ENCODE data around the gene AP3B1. TPM values are rescaled to one million over a fixed set of nuclear protein-coding genes. Genes with fewer than 3 reads are reported as not detected.

Gene AP3B1
- polyA plus RNA-seq, 1 of the 3 experiments (the other 2 are of a cell fraction): 18.0 TPM

GRCh38 chr5:78076351-78076750, 218.1 kb downstream of the AP3B1 start:
- no peaks in the 10 kb centered on the region for H3K27me3 ChIP-seq (ENCODE audit: insufficient read depth)
- H3K4me3 ChIP-seq (ENCODE audit: low read depth in 2 of 2, low read length in 1 of 2): no peak overlapping the region
- no peak for DNase-seq
- H3K4me1 ChIP-seq (ENCODE audit: control insufficient read depth in 1 of 2, insufficient read depth in 2 of 2, low read depth in 1 of 2, low read length in 1 of 2): no peaks in the 10 kb centered on the region
- H3F3A ChIP-seq (replicated peaks; ENCODE audit: insufficient read depth): peaks cover 3% of the 10 kb centered on the region
- H2AFZ ChIP-seq (ENCODE audit: low read depth): no peak overlapping the region
- WGBS (ENCODE audit: low lambda C conversion rate): 84% methylated on average over 2 of the region's 2 CpGs
- H3K4me2 ChIP-seq: no peak overlapping the region
- CTCF ChIA-PET: no interaction called here
- no peaks in the 10 kb centered on the region for H3K79me2 ChIP-seq (ENCODE audit: insufficient read depth)
- no peak overlapping the region for H3K27ac ChIP-seq (ENCODE audit: low read depth in 2 of 2, low read length in 1 of 2)
- no peak overlapping the region for H3K9ac ChIP-seq
- no peaks in the 10 kb centered on the region for H4K20me1 ChIP-seq (ENCODE audit: insufficient read depth)
- peaks cover 0 to 20% of the 10 kb centered on the region in 2 experiments for H3K36me3 ChIP-seq (replicated peaks in 1 of 2; ENCODE audit: control insufficient read depth in 1 of 2, insufficient read depth in 2 of 2, low read length in 1 of 2)
- no peaks in the 10 kb centered on the region for H3K9me3 ChIP-seq
- H3K9me2 ChIP-seq: no peaks in the 10 kb centered on the region
- POLR2A ChIA-PET: no interaction called here
- TF ChIP-seq FOXJ3 (CRISPR knock-in tag; IDR thresholded peaks at IDR 0.05) (no peak), ELF1 (IDR thresholded peaks at IDR 0.05) (no peak), REST (IDR thresholded peaks at IDR 0.05; ENCODE audit: low read depth, low read length) (no peak), EP300 (IDR thresholded peaks at IDR 0.05; ENCODE audit: borderline replicate concordance in 1 of 2, low read depth in 1 of 2, low read length in 1 of 2) (no peak), ZBTB33 (IDR thresholded peaks at IDR 0.05; ENCODE audit: borderline replicate concordance, low read depth) (no peak), RXRA (IDR thresholded peaks at IDR 0.05; ENCODE audit: borderline replicate concordance, low read depth) (no peak), MXI1 (IDR thresholded peaks at IDR 0.05; ENCODE audit: low read depth, low read length) (no peak), RFX5 (IDR thresholded peaks at IDR 0.05; ENCODE audit: low read length) (no peak), CTCF (IDR thresholded peaks at IDR 0.05) (no peak), USF2 (IDR thresholded peaks at IDR 0.05; ENCODE audit: borderline replicate concordance, low read depth, low read length) (no peak), RAD21 (IDR thresholded peaks at IDR 0.05; ENCODE audit: low read length) (no peak), POLR2AphosphoS5 (IDR thresholded peaks at IDR 0.05; ENCODE audit: low read depth, low read length) (no peak), USF1 (IDR thresholded peaks at IDR 0.05; ENCODE audit: borderline replicate concordance, low read depth) (no peak), GABPA (IDR thresholded peaks at IDR 0.05; ENCODE audit: low read depth) (no peak), EZH2phosphoT487 (IDR thresholded peaks at IDR 0.05; ENCODE audit: borderline replicate concordance, low read depth) (no peak), IRF3 (IDR thresholded peaks at IDR 0.05; ENCODE audit: low read depth, low read length) (no peak), MEF2A (IDR thresholded peaks at IDR 0.05; ENCODE audit: borderline replicate concordance, low read depth) (no peak), CHD2 (IDR thresholded peaks at IDR 0.05; ENCODE audit: low read length, partially characterized antibody) (no peak), SMC3 (IDR thresholded peaks at IDR 0.05; ENCODE audit: low read depth, low read length) (no peak)
